NCI-H460 (cell line): ENCODE data around the gene VAC14. TPM values are rescaled to one million over a fixed set of nuclear protein-coding genes. Genes with fewer than 3 reads are reported as not detected.

ENCODE experiments used
- DNase-seq: peaks from one replicate; pipeline ENCODE4 v3.0.0-alpha.2; 2016; ENCODE audit warnings: low read depth; ENCODE audit errors: extremely low read depth
- total RNA-seq: library from RNA; depleted of rRNA; stranded (reverse); fragments of >200 nt; shearing (Covaris generic); gene quantifications from 2 replicates; pipeline ENCODE4 v1.2.3, GENCODE V29; 2014

Gene VAC14
- total RNA-seq, 1 experiment from 2014 or later = 29.8 TPM

GRCh38 chr16:70788668-70789594 is 12.0 kb downstream of the VAC14 start:
- no peak for DNase-seq

GRCh38 chr16:70786020-70786755 is 14.8 kb downstream of the VAC14 start:
- DNase-seq = no peak

- DNase-seq = no peak
Measured at GRCh38 chr16:70784692-70785555, 16.0 kb downstream of the VAC14 start.

GRCh38 chr16:70782237-70782636 is 18.7 kb downstream of the VAC14 start:
- no peak for DNase-seq

- no peak for DNase-seq
Measured at GRCh38 chr16:70781800-70782199, 19.2 kb downstream of the VAC14 start.

- no peak for DNase-seq
Measured at GRCh38 chr16:70780546-70780945, 20.4 kb downstream of the VAC14 start.

- DNase-seq = no peak
Measured at GRCh38 chr16:70779361-70779760, 21.6 kb downstream of the VAC14 start.

- DNase-seq = peak; percentile 72
Measured at GRCh38 chr16:70778901-70779309, 22.1 kb downstream of the VAC14 start.

GRCh38 chr16:70777973-70778406 is 23.0 kb downstream of the VAC14 start:
- peak; percentile 16 for DNase-seq

GRCh38 chr16:70777496-70777895 is 23.5 kb downstream of the VAC14 start:
- DNase-seq = no peak

- DNase-seq = no peak
Measured at GRCh38 chr16:70775399-70775798, 25.6 kb downstream of the VAC14 start.

- DNase-seq = no peak
Measured at GRCh38 chr16:70774261-70774660, 26.7 kb downstream of the VAC14 start.

- DNase-seq = no peak
Measured at GRCh38 chr16:70772493-70772892, 28.5 kb downstream of the VAC14 start.

- DNase-seq = peak; percentile 30
Measured at GRCh38 chr16:70770626-70771552, 30.1 kb downstream of the VAC14 start.

- no peak for DNase-seq
Measured at GRCh38 chr16:70770291-70770625, 30.7 kb downstream of the VAC14 start.

- no peak for DNase-seq
Measured at GRCh38 chr16:70769761-70770160, 31.2 kb downstream of the VAC14 start.

- no peak for DNase-seq
Measured at GRCh38 chr16:70769131-70769530, 31.8 kb downstream of the VAC14 start.

- DNase-seq = no peak
Measured at GRCh38 chr16:70768203-70768580, 32.8 kb downstream of the VAC14 start.

GRCh38 chr16:70767377-70768202 is 33.4 kb downstream of the VAC14 start:
- DNase-seq = no peak
